Right lobe of liver (tissue), 4 donors: ENCODE data around the gene PCDHGB2.
A peak's percentile ranks its signal among the peaks of the same experiment; 100 is the strongest.

Experiments
- POLR2A ChIP-seq: fragments of 450-650 bp; IDR thresholded peaks from one replicate; pipeline ENCODE4 v1.6.1; 2017; ENCODE audit warnings: antibody characterized with exemption, mild to moderate bottlenecking
- TF ChIP-seq, protein P1 (sequence below), 4 donors: fragments of 200-600 bp in 3 of 4; fragments of 450-650 bp in 1 of 4; IDR thresholded peaks; one replicate each; pipeline versions ENCODE4 v1.5.1 to v1.8.0; 2016 to 2022; ENCODE audit warnings: antibody characterized with exemption in 4 of 4, mild to moderate bottlenecking in 2 of 4
- donor health status: DM: no; HTN: no; CAD: no.
- donor health status: DM: no; HTN: no; CAD: no.
- donor health status: DM: no; HTN: yes; CAD: no.

DNA sequence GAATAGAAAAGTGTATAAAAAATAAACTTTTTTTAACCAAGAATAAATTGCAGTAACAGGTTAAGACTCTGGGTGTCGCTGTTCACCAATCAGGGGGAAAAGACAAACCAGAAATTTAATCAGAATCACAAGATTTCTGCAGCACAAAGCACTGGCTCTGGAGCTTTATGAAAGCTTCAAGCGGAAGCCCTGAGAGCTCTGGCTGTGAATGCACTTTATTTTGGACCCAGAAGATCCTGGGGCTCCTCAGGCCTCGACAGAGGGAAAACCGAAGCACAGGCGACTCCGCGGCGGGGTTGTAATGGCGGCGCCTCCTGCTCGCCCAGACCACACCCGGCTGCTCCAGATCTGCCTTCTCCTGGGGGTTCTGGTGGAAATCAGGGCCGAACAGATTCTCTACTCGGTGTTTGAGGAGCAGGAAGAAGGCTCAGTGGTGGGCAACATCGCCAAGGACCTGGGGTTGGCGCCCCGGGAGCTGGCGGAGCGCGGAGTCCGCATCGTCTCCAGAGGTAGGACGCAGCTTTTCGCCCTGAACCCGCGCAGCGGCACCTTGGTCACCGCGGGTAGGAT is 4.8 kb upstream of the PCDHGB2 start, which contains the start of gene PCDHGA4:
- TF ChIP-seq, protein P1, sequence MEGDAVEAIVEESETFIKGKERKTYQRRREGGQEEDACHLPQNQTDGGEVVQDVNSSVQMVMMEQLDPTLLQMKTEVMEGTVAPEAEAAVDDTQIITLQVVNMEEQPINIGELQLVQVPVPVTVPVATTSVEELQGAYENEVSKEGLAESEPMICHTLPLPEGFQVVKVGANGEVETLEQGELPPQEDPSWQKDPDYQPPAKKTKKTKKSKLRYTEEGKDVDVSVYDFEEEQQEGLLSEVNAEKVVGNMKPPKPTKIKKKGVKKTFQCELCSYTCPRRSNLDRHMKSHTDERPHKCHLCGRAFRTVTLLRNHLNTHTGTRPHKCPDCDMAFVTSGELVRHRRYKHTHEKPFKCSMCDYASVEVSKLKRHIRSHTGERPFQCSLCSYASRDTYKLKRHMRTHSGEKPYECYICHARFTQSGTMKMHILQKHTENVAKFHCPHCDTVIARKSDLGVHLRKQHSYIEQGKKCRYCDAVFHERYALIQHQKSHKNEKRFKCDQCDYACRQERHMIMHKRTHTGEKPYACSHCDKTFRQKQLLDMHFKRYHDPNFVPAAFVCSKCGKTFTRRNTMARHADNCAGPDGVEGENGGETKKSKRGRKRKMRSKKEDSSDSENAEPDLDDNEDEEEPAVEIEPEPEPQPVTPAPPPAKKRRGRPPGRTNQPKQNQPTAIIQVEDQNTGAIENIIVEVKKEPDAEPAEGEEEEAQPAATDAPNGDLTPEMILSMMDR (IDR thresholded peaks at IDR 0.05): peak in 3 of 4 donors; percentile 17 to 25 (median 25)
- TF ChIP-seq POLR2A: no peak
